ENCODE measurements around the gene MYB. TPM values are rescaled to one million over a fixed set of nuclear protein-coding genes. Genes with fewer than 3 reads are reported as not detected.

The MYB gene
- total and polyA plus RNA-seq, 12 donors: 0.14 to 11.8 (median 0.74) TPM

- 70 to 82% (median 79%) methylated on average over 15 of the region's 15 CpGs for WGBS, 4 donors
- no peaks in the 10 kb centered on the region for H3K4me1 ChIP-seq (replicated peaks in 1 of 2)
- no peaks in the 10 kb centered on the region for H3K9me3 ChIP-seq (replicated peaks in 1 of 3)
- no peak for DNase-seq
- H3K36me3 ChIP-seq (replicated peaks in 1 of 2): no peaks in the 10 kb centered on the region
- H3K27me3 ChIP-seq: no peaks in the 10 kb centered on the region
- no peak for TF ChIP-seq POLR2A (IDR thresholded peaks at IDR 0.05)
- TF ChIP-seq, protein P1, sequence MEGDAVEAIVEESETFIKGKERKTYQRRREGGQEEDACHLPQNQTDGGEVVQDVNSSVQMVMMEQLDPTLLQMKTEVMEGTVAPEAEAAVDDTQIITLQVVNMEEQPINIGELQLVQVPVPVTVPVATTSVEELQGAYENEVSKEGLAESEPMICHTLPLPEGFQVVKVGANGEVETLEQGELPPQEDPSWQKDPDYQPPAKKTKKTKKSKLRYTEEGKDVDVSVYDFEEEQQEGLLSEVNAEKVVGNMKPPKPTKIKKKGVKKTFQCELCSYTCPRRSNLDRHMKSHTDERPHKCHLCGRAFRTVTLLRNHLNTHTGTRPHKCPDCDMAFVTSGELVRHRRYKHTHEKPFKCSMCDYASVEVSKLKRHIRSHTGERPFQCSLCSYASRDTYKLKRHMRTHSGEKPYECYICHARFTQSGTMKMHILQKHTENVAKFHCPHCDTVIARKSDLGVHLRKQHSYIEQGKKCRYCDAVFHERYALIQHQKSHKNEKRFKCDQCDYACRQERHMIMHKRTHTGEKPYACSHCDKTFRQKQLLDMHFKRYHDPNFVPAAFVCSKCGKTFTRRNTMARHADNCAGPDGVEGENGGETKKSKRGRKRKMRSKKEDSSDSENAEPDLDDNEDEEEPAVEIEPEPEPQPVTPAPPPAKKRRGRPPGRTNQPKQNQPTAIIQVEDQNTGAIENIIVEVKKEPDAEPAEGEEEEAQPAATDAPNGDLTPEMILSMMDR (IDR thresholded peaks at IDR 0.05): no peak
- H3K4me3 ChIP-seq: no peak overlapping the region
- H3K27ac ChIP-seq: no peak overlapping the region
- intact Hi-C loops (cut with DNase I): no loop called here
Observed at GRCh38 chr6:135261872-135262725, 81.0 kb downstream of the MYB start.

DNA sequence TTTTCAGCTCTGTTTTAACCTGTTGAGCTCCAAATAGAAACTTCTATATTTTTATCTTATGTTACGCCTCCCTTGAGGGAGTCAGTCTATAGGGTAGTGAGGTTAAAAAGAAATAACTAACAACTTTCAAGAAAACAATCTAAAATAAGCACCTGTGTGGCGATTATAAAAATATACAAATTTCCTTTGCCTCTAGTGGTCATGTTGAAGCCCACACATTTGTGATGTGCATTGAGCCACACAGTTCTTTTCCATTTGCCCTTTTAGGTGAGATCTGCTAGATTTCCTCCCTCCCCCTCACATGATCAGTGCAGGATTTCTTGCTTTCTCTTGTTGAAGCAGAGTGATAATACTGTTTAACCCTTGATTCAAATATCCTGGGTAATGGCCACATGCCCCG lies 84.2 kb downstream of the MYB start:
- no peak for TF ChIP-seq POLR2A (IDR thresholded peaks at IDR 0.05)
- TF ChIP-seq, protein P1 (IDR thresholded peaks at IDR 0.05): no peak
- H3K9me3 ChIP-seq (replicated peaks in 1 of 3): no peaks in the 10 kb centered on the region
- H3K27ac ChIP-seq: no peak overlapping the region
- WGBS, 4 donors: 91 to 97% (median 94%) methylated on average over 3 of the region's 3 CpGs
- no peaks in the 10 kb centered on the region for H3K4me1 ChIP-seq (replicated peaks in 1 of 2)
- no peaks in the 10 kb centered on the region for H3K36me3 ChIP-seq (replicated peaks in 1 of 2)
- intact Hi-C loops (cut with DNase I): no loop called here
- H3K4me3 ChIP-seq: no peak overlapping the region
- DNase-seq: no peak
- H3K27me3 ChIP-seq: no peaks in the 10 kb centered on the region

DNA sequence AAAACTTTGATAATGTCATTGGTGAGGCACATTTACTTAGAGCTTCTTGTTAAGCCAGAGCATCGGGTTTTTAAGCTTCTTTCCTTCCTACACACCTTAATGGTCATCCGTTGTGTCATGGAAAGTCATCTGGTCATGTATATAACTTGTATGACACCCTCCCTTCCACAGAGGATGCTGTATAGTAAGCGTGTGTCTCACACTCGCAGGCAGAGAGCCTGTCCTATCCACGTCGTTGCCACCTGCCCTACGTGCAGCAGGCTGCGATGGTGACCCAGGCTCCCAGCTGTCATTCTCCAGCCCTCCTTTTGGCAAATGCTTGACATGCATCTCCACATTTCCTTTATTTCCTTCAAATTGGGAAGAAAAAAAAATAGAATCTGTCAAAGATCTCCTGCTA lies 85.6 kb downstream of the MYB start:
- H3K9me3 ChIP-seq (replicated peaks in 1 of 3): no peaks in the 10 kb centered on the region
- DNase-seq: no peak
- no peaks in the 10 kb centered on the region for H3K27me3 ChIP-seq
- H3K27ac ChIP-seq: no peak overlapping the region
- no peaks in the 10 kb centered on the region for H3K36me3 ChIP-seq (replicated peaks in 1 of 2)
- WGBS, 4 donors: 89 to 94% (median 92%) methylated on average over 8 of the region's 8 CpGs
- H3K4me3 ChIP-seq: no peak overlapping the region
- no peak for TF ChIP-seq POLR2A (IDR thresholded peaks at IDR 0.05)
- TF ChIP-seq, protein P1 (IDR thresholded peaks at IDR 0.05): no peak
- H3K4me1 ChIP-seq (replicated peaks in 1 of 2): no peaks in the 10 kb centered on the region
- intact Hi-C loops (cut with DNase I): no loop called here

- intact Hi-C loops (cut with DNase I): no loop called here
- Histone ChIP-seq H3K4me3 (no peak overlapping the region), H3K27me3 (no peaks in the 10 kb centered on the region), H3K9me3 (replicated peaks in 1 of 3) (no peaks in the 10 kb centered on the region), H3K27ac (no peak overlapping the region), H3K4me1 (replicated peaks in 1 of 2) (no peaks in the 10 kb centered on the region), H3K36me3 (replicated peaks in 1 of 2) (no peaks in the 10 kb centered on the region)
- no peak for DNase-seq
- WGBS, 4 donors: 80 to 97% (median 88%) methylated on average over 2 of the region's 2 CpGs
- TF ChIP-seq, protein P1 (IDR thresholded peaks at IDR 0.05): no peak
- no peak for TF ChIP-seq POLR2A (IDR thresholded peaks at IDR 0.05)
Observed at GRCh38 chr6:135267085-135267484, 86.0 kb downstream of the MYB start.
